HTERT RPE-1 (cell line): ENCODE data around the gene WDFY4.

Source experiments
- in situ Hi-C: fragments of 300-500 bp; cut with MboI; formaldehyde crosslinking; loops from 4 replicates; pipeline ENCODE4 v1.14.3; 2020; ENCODE audit warnings: low sequenced_read_pairs

Gene WDFY4

DNA sequence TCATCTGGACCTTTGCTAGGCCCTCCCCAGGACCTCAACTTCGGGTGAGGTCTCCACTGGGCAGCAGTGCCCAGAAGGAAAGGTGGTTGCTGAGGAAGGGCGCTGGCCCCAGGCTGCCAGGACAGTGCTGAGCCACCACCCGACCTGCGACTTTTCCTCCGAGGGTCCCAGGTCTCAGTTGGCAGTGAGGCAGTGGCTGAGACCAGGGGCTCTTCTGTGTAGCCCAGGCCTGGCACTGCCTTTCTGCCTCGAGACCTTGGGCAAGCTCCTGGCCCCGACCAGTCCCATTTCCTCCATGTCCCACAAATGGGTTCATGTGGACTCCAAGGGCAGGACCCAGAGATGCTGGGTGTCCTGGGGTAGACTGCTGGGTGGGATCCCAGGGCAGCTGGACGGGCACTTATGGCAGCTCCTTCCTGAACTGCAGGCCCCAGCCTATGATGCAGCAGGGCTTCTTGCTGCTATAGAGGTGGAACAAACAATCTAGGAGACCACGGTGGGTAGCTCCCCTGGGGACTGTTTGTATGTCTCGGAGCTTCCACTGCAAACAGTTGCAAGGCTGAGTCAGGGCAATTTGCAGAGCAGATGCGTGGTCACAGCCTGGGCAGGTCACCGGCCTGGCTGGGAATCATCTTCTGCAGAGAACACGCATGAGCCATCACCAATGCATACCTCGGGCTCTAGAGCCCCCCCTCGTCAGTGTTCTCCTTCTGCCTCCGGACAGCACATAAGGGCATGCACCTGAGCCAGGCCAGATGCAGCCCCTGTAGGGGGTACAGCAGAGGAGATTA lies 272.9 kb downstream of the WDFY4 start:
- in situ Hi-C loops, result no loop called here

DNA sequence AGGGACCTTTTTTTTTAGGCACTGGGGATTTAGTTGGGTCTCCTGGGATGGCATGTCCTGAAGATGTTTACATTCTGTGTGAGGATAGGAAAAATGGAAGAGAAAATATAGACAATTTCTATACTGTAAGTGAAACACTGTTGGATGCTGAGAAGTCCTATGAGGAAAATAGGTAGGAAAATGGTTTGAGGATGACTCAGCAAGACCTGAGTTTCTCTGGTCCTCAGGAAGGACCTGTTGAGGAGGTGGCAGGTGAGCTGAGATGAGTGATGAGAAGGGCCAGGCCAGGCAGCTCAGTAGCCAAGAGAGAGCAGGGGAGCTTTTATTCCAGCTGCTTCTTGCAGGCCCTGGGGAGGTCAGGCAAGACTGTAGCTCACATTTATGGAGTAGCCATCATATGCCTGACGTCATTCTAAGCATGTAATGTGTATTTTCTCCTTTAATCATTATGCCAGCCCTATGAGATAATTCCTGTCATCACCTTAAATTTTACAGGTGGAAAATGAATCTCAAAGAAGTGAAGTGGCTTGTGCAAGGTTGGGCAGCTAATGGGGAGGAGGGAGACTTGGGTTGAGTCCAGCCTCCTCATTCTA lies 274.0 kb downstream of the WDFY4 start:
- in situ Hi-C loops, result no loop called here

- in situ Hi-C loops, result no loop called here
Observed at GRCh38 chr10:48964038-48964437, 279.4 kb downstream of the WDFY4 start.

DNA sequence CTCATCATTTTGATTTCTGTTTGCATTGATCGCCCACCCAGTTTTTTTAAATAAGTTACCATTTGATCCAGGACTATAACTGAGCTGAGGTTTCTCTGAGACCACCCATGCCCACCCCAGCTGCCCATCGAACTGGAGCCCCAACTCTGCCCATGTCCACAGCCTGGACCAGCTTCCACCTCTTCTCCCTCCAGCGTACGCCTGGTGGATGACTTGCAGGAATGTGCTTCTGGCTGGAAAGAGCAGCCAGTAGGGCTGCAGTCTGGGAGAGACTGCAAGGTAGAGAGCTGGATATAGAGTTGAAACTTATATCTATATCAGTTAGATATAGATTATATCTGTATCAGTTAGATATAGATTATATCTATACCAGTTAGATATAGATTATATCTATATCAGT lies 280.8 kb downstream of the WDFY4 start:
- in situ Hi-C loops, result no loop called here

- in situ Hi-C loops, result no loop called here
Observed at GRCh38 chr10:48968036-48968435, 283.4 kb downstream of the WDFY4 start.

DNA sequence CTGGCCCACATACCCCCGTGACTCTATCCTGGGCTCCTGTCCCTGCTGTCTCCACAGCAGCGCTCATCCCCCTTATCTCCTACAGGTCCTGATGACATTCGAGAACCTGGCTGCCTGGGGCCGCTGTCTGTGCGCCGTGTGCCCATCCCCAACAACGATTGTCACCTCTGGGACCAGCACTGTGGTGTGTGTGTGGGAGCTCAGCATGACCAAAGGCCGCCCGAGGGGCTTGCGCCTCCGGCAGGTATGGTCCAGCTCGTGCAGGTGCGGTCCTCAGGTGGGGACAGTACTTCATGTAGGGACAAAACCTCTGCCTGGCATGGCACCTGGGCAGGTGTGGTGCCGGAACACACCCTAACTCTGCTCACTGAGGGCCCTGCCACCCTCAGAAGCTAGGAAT lies 285.4 kb downstream of the WDFY4 start:
- in situ Hi-C loops, result no loop called here

DNA sequence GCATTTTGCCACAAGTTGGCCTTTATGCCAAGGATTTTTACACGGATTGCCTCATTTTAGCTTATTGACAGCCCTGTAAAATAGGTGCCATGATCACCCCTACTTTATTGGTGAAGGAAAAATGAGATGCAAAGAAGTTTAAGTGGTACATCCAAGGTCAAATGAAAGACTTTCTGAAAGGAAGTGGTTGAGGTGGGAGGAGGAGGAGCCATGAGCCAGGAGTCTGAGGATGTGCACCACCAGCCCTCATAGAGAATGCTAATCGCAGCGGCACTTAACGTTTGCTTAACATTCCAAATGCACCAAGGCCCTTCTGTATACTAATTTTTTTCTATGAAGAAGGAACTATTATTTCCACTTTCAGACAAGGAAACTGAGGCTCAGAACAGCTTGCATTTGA lies 286.0 kb downstream of the WDFY4 start:
- in situ Hi-C loops, result no loop called here

- in situ Hi-C loops, result no loop called here
Observed at GRCh38 chr10:48973065-48973464, 288.4 kb downstream of the WDFY4 start.

- in situ Hi-C loops, result no loop called here
Observed at GRCh38 chr10:48974510-48975156, 290.0 kb downstream of the WDFY4 start.

DNA sequence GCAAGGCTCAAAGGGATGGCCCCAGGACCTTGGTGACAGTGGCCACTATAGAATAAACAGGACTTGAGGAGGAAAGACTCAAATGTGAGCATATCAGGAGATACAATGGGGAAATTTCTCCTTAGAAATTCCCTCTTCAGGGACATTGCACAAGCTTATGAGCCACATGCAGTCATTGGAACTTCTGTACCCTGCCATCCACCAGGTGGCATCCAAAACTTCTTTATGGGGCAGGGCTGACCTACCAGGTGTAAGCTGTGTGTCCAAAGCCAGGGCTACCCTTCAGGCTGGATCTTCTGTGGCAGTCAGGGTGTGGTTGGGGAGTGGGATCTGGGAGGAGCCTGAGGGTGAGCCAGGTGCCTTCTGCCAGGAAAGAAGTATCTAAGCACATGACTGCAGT lies 291.5 kb downstream of the WDFY4 start:
- in situ Hi-C loops, result no loop called here

DNA sequence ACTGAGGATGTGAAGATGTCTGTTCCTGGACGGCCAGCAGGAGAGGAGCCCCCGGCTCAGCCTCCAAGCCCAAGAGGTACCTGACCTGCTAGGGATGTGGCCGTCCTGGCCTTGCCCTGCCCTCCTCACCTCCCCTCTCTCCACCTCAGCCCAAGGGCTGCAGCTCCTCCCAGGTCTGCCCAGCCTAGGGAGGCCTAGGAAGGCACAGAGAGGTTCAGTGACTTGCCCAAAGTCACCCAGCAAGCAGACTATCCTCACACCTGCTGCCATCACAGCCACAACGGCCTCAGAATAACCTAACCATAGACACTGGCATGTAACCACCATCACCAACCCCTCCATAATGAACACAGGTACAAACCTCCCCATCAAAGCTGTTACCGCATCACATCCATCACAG lies 293.6 kb downstream of the WDFY4 start:
- in situ Hi-C loops, result no loop called here

- in situ Hi-C loops, result no loop called here
Observed at GRCh38 chr10:48981310-48981907, 296.7 kb downstream of the WDFY4 start.

DNA sequence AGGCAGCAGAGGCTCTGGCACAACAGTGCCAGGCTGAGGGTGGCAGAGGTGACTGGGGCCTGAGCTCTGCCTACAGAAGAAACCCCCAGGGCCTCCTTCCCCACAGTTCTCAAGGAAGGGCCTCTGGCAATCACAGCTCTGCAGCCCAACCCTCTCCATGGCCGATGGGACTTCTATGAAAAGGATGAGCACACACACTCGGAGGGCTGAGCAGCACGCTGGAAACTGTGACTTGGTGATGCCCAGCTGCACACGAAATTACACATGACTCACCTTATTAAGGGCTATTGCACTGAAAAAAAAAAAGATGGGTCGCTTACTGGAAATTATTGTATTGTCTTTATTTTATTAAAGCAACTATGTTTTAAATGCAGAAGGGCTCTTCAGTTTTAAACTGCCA lies 297.9 kb downstream of the WDFY4 start:
- in situ Hi-C loops, result no loop called here

GRCh38 chr10:48983648-48984351 lies 299.1 kb downstream of the WDFY4 start:
- in situ Hi-C loops, result no loop called here

GRCh38 chr10:48985621-48986158 lies 301.0 kb downstream of the WDFY4 start:
- in situ Hi-C loops, result no loop called here

DNA sequence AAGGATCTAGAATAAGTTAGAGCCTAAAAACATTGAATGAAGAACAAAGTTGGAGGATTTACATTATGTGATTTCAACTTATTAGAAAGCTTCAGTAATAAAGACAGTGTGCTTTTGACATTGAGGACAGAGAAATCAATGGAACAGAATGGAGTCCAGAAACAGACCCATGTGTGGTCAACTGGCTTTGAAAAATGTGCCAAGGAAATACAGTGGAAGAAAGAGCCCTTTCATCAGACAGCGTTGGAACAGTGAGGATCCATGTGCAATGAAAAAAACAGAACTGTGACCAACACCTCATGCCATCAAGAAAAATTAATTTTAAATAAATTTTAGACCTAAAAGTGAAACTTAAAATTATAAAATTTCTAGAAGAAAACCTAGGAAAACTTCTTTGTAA lies 305.6 kb downstream of the WDFY4 start:
- in situ Hi-C loops, result no loop called here

DNA sequence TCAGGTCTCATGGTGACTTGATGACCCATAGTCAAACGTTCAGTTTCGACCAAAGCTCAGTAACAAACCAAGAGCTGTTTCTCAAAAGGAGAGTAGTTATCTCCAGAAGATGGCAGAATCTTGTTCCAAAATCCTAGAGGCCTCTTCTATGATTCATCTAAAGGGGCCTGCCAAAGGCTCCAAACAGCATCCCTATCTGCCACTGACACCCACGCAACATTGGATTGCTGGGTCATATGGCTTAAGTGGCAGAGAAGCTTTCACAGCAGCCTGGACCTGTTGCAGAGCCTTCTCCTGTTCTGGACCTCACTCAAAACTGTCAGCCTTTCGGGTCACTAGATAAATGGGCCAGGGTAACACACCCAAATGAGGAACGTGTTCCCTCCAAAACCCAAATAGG lies 309.0 kb downstream of the WDFY4 start:
- in situ Hi-C loops, result no loop called here

DNA sequence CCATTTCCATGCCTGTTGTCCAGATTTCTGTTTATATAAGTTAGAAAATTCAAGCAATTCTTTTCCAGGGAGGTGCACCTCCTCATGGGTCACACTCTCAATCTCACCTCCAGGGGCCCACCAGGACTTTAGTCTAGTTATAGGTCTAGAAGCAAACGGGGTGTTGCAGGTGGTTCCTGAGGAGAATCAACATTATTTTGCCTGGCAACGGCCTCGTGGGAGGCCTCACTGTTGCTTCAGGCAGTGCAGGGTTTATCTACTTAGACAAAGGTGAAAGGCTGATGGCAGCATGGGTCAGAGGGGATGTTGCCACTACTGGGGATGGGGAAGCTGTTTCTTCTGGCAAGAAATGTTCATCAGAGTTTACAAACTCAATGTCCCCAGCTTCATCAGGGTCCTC lies 311.7 kb downstream of the WDFY4 start:
- in situ Hi-C loops, result no loop called here

GRCh38 chr10:48999346-48999745 lies 314.7 kb downstream of the WDFY4 start:
- in situ Hi-C loops, result no loop called here

DNA sequence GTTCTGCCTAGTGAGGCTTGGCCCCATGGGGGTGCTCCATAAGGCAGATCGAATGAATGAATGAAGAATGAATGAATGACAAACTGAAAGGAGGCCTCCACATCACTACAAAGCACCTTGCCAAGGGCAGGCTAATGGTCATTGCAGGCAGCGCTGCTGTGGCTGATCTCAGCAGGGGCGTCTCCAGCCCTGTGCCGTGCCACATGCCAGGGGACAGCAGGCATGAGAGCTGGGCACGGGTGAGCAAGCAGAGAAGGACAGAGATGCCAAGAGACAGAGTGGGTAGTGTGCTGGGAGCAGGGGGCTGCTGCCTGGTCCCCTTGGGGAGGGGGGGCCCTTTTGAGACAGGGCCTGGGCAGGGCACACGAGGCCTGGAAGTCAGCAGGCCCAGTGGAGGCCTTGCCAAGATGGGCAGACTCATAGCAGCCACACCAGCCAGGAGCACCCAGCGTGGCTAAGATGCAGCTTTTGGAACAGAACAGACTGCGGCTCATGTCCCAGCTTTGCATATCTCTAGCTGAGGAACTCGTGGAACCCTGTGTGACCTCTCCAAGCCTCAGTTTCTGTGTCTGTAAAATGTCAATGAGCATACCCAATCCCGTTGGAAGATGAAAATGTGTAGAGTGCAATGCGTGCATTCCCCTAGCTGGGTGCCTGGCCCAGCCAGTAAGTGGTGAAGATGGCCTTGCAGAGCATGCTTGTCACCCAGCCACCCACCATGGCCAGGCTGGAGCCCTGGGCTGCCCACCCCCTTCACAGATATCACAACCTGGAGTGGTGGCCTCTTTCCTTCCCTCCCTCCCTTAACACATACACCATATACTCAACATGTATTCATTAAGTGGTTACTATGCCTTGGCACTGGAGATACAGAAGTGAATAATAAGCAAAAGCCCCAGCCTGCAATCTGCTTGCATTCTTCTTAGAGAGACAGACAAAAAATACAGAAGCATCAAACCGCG lies 316.0 kb downstream of the WDFY4 start:
- in situ Hi-C loops, result no loop called here
